ENCODE measurements around the gene TMEM117. TPM values are rescaled to one million over a fixed set of nuclear protein-coding genes. Genes with fewer than 3 reads are reported as not detected.

The TMEM117 gene
- total RNA-seq, 2 donors from 2014 or later, result 7.3 to 30.8 TPM

GRCh38 chr12:44224399-44225148, 388.7 kb downstream of the TMEM117 start:
- H3K9me3 ChIP-seq, result no peaks in the 10 kb centered on the region
- ATAC-seq (ENCODE audit: insufficient number of reproducible peaks, low FRiP score, low read depth), result no peak

DNA sequence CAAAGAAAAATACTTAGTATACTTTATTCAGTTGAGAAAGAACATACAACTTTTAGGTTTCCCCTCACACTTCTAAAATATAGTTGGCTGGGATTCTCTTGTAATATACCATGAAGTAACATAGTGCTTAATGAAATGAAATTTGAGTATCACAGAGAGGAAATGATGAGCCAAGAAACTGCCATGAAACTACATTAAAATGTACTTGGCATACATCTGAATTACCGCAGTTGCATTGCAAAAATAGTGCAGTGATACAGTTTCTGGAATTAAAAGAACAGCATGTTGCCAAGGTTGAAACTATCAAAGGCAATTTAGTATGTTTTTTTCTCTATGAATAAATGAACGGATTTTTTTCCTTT, 389.2 kb downstream of the TMEM117 start:
- ATAC-seq (ENCODE audit: insufficient number of reproducible peaks, low FRiP score, low read depth) (no peak), DNase-seq (ENCODE audit: low spot score) (no peak)
- Histone ChIP-seq H3K9me3 (no peaks in the 10 kb centered on the region), H3K36me3 (no peaks in the 10 kb centered on the region), H3K4me3 (no peak overlapping the region), H3K4me1 (ENCODE audit: control insufficient read depth in 1 of 2, low read depth in 2 of 2) (peaks cover 0 to 15% of the 10 kb centered on the region in 2 donors), H3K27me3 (replicated peaks; ENCODE audit: insufficient read depth) (no peaks in the 10 kb centered on the region), H3K27ac (no peak overlapping the region)
- TF ChIP-seq, protein P1, sequence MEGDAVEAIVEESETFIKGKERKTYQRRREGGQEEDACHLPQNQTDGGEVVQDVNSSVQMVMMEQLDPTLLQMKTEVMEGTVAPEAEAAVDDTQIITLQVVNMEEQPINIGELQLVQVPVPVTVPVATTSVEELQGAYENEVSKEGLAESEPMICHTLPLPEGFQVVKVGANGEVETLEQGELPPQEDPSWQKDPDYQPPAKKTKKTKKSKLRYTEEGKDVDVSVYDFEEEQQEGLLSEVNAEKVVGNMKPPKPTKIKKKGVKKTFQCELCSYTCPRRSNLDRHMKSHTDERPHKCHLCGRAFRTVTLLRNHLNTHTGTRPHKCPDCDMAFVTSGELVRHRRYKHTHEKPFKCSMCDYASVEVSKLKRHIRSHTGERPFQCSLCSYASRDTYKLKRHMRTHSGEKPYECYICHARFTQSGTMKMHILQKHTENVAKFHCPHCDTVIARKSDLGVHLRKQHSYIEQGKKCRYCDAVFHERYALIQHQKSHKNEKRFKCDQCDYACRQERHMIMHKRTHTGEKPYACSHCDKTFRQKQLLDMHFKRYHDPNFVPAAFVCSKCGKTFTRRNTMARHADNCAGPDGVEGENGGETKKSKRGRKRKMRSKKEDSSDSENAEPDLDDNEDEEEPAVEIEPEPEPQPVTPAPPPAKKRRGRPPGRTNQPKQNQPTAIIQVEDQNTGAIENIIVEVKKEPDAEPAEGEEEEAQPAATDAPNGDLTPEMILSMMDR (IDR thresholded peaks at IDR 0.05), result no peak

More at GRCh38 chr12:44224399-44225148, 388.7 kb downstream of the TMEM117 start:
- H3K4me1 ChIP-seq (ENCODE audit: control insufficient read depth in 1 of 2, low read depth in 2 of 2), result peaks cover 0 to 15% of the 10 kb centered on the region in 2 donors
- no peak overlapping the region for H3K4me3 ChIP-seq
- TF ChIP-seq, protein P1 (IDR thresholded peaks at IDR 0.05), result no peak
- no peaks in the 10 kb centered on the region for H3K36me3 ChIP-seq
- no peaks in the 10 kb centered on the region for H3K27me3 ChIP-seq (replicated peaks; ENCODE audit: insufficient read depth)
- DNase-seq (ENCODE audit: low spot score), result no peak
- no peak overlapping the region for H3K27ac ChIP-seq

GRCh38 chr12:44227616-44228015, 391.7 kb downstream of the TMEM117 start:
- Histone ChIP-seq H3K27ac (no peak overlapping the region), H3K4me3 (no peak overlapping the region), H3K4me1 (ENCODE audit: control insufficient read depth in 1 of 2, low read depth in 2 of 2) (peaks cover 0 to 15% of the 10 kb centered on the region in 2 donors), H3K27me3 (replicated peaks; ENCODE audit: insufficient read depth) (no peaks in the 10 kb centered on the region), H3K9me3 (no peaks in the 10 kb centered on the region), H3K36me3 (no peaks in the 10 kb centered on the region)
- TF ChIP-seq, protein P1 (IDR thresholded peaks at IDR 0.05), result no peak
- ATAC-seq (ENCODE audit: insufficient number of reproducible peaks, low FRiP score, low read depth), result no peak
- no peak for DNase-seq (ENCODE audit: low spot score)

DNA sequence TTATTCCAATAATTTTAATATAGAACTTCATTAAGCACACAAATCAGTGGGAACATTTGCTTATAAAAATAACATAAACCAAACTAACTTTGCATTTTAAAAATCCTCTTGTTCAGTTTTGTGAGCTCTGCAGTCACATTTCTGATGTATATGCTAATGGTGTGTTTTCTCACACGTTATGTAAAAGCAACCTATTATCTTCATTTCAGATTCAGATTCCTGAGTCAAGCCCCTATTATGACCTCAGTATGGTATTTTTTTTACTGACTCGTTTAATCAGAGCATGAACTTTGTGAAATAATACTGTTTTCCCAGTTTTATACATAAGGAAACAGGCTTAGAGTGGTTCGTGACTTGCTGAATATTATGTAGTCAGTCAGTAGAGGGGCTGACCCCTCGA, 394.0 kb downstream of the TMEM117 start:
- H3K27me3 ChIP-seq (replicated peaks; ENCODE audit: insufficient read depth), result no peaks in the 10 kb centered on the region
- TF ChIP-seq, protein P1 (IDR thresholded peaks at IDR 0.05), result no peak
- H3K27ac ChIP-seq, result no peak overlapping the region

DNA sequence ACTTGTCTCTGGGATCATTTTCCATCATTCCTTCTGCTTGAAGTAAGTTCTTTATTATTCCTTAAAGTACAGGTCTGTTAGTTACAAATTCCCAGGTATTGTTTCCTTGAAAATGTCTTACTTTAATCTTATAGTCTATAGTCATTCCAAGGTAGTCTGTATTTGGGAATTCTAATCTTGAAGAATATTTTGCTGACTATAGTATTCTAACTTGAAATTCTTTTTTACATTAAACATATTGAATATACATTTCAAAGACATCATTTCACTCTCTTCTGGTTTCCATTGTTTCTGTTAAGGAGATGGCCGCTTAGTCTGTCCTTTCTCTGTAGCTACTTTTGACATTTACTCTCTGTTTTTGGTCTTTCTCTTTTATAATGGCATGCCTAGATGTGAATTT, 399.8 kb downstream of the TMEM117 start:
- no peak for ATAC-seq (ENCODE audit: insufficient number of reproducible peaks, low FRiP score, low read depth)
- H3K4me3 ChIP-seq, result no peak overlapping the region
- H3K27me3 ChIP-seq (replicated peaks; ENCODE audit: insufficient read depth), result no peaks in the 10 kb centered on the region
- H3K27ac ChIP-seq, result no peak overlapping the region
- H3K4me1 ChIP-seq (ENCODE audit: control insufficient read depth in 1 of 2, low read depth in 2 of 2), result no peaks in the 10 kb centered on the region
- TF ChIP-seq, protein P1 (IDR thresholded peaks at IDR 0.05), result no peak
- no peaks in the 10 kb centered on the region for H3K36me3 ChIP-seq
- no peaks in the 10 kb centered on the region for H3K9me3 ChIP-seq
- no peak for DNase-seq (ENCODE audit: low spot score)

More for the DNA sequence above, 394.0 kb downstream of the TMEM117 start:
- Histone ChIP-seq H3K36me3 (no peaks in the 10 kb centered on the region), H3K4me1 (ENCODE audit: control insufficient read depth in 1 of 2, low read depth in 2 of 2) (peaks cover 0 to 5% of the 10 kb centered on the region in 2 donors), H3K4me3 (no peak overlapping the region), H3K9me3 (no peaks in the 10 kb centered on the region)
- DNase-seq (ENCODE audit: low spot score) (no peak), ATAC-seq (ENCODE audit: insufficient number of reproducible peaks, low FRiP score, low read depth) (no peak)
